SIG-M5 treated with dmso at 0.1 percent for 504 hours (cell line): Measurements from ENCODE around the gene KCNT1.

ENCODE experiments used
- DNase-seq: peaks from one replicate; lab custom pipeline; 2025; ENCODE audit not compliant: unreplicated experiment; lab: John Stamatoyannopoulos, UW

The KCNT1 gene

DNA sequence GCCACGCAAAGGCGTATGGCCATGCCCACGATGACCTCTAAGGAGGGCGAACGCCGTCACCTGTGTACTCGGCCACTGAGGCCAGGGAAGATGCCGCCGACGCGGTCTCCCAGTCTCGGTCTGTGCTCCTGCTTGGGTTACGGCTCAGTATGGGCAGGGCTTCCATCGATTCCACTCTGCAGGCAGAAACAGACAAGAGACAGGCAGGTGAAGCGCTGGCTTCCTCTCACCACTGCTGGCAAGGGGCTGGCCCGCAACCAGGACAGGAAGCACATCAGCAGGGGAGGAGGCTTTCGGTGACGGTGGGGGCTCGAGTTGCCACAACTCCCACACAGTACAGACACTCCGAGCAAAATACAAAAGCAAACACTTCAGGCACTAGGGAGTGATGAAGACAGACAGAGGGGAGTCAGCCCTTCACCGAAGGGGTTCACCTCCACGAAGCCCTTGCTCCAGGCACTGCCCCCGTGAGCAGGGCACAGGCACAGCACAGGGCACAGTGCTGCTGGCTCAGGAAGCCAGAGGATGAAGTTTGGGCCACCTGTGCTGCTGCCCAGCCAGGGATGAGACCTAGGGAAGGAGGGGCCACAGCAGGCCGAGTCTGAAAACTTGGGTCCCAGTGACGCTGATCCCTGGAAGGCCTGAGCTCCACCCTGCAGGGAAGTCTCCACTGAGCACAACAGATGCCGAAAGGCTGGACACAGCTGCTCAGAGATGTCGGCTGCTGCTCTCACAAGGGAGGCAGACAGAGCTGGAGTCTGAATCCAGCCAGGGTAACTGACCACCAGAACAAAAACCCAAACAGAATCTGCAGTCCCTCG lies 114.1 kb downstream of the KCNT1 start:
- DNase-seq, result no peak

DNA sequence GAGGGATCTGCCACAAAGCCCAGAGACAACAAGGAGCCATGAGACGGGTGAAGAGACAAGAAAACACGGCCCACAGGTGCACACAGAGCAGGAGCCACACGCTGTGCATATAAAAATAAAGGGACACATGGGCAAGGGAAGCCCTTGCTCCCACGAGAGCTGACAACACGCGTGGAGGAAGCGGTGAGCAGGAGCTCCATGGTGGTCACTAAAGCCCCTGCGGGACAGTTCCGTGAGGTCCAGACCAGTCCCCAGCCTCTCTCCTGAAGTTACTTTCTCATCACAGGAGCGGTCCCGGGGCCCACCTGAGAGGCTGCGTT lies 114.6 kb downstream of the KCNT1 start:
- no peak for DNase-seq

DNA sequence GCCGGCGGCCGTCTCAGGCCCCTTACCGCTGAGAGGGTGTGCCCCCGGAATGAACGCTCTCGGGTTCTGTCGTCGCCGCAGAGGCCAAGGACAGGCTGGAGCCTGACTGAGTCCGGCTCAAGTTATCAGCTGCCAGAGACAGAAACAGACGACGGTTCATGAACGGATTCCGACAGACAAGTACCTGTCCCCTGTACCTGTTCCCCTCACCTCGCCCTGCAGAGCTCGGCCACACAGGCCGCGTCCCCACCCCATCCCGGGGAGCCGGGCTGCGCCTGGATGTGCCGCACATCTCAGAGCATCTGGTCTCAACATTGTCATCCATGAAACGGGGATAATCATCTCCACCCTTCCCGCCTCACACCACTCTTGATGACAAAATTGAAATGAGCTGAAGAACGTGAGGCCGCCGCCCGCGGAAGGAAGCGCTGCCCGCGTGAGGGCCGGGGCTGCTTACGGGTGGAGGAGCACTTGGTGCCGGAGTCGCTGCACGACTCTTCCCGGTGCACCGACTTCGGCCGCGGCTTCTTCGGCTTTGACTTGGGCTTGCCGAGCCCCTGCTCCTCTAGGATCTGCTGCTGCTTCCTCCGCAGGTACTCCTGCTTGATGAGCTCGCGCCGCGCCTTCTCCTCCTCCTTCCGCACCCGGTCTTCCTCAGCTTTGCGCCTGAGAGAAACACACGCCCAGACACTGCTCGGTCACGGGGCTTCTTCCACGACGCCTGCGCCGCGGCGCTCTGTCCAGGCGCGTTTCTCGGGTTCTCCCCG lies 116.1 kb downstream of the KCNT1 start:
- no peak for DNase-seq

DNA sequence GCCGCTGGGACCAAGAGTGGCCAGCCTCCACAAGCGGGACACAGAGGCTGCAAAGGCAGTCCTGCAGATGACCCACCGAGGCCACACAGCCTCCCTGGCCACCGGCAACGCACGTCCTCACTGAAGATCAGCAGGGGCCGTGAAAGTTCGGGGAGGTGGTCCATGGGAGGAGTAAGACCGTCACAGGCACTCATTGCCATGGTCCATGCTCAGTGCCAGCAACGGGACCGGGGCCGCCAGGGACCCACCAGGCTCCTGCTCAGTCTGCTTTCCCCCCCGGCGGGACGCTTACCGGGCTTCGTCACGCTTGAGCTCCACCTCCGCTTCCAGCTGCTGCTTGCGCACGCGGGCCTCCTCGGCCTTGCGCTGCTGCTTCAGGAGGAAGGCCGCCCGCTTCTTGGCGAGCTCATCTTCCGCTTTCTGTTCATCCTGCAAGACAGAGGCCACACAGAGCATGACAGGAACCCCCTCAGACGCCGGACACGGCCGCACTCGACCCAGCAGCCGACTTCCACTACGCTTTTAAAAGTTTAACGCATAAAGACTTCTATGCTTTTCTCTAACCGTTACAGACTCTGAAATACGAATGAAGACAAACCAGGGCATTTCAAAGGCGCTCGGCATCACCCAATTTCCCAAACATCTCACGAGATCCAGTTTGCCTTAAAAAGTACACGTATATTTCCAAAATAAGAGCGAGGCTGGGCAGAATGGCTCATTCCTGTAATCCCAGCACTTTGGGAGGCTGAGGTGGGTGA lies 116.9 kb downstream of the KCNT1 start:
- DNase-seq, result no peak

DNA sequence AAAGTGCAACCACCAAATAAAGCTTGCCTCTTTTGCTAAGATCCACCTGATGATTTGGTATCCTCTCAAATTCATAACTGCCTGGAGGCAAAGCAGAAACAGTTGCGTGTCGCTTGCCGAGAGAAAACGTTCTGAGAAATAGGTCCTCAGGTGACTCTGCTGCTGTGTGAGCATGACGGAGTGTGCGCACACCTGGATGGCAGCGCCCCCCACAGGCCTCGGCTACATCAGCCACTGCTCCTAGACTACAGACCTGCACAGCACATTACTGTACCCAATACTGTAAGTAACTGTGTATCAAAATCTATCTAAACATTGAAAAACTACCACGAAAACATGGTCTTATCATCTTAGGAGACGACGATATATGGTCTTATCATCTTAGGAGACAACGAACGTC lies 117.9 kb downstream of the KCNT1 start:
- no peak for DNase-seq

DNA sequence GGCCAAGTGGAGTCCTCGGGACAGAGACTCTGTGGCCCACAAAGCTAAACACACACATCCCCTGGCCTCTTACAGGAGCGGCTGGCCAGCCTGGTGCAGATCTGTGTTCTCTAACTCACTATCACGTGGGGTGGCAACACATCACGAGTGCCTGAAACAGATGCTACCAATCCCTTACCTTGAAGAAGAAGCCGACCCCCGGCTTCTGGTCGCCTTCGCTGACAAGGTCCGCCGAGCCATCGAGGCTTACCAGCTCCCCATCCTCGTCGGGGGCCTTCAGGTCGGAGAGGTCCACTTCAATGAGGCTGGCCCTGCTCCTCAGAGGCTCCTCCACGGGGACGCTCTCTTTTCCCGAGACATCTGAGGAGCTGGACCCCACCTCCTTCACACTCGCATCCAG lies 118.7 kb downstream of the KCNT1 start:
- DNase-seq, result no peak

DNA sequence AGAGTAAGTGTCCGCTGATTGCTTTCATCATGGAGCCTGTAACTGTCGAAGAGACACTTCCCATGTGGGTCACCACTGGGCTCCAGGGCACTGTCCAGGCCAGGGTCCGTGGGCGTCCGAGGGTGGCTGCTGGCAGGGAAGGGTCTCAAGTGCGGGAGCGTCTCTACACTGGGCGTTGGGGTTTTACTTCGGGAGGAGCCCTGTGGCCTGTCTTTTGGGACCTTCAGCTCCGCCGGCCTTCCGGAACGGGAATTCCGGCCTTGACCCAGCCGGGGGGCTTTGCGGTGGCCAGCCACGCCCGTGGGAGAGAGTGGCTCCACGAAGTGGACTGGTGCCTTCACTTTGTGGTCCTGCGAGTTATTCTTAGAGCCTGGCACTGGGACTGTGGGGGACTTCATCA lies 119.1 kb downstream of the KCNT1 start:
- no peak for DNase-seq

DNA sequence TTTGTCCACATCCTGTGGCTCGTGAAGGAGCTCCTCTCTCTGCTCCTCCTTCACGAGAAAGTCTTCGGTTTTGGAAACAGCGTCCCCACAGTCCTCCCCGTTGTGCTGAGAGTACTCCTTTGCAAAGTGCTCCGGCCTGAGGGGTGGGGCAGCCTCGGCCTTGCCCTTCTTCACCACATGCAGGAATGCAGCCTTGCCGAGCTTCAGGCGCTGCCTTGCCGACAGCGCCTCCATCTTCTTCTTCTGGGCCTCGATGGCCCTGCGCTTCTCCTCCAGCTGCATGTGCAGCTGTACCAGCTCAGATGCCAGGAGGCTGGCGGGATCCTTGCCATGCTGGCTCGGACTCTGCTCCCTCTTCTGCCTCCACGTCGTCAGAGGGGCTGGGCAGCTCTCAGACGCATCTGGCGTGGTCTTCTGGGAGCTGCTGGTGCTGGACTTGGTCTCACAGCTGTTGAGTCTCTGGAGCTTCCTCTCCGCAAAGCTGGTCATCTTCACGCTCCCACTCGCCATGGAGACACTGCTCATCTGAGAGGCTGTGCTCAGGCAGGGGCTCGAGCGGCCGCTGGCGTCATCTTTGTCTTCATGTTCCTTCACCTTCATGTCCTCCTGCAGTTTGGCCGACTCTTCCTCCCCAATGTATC lies 119.9 kb downstream of the KCNT1 start:
- no peak for DNase-seq

DNA sequence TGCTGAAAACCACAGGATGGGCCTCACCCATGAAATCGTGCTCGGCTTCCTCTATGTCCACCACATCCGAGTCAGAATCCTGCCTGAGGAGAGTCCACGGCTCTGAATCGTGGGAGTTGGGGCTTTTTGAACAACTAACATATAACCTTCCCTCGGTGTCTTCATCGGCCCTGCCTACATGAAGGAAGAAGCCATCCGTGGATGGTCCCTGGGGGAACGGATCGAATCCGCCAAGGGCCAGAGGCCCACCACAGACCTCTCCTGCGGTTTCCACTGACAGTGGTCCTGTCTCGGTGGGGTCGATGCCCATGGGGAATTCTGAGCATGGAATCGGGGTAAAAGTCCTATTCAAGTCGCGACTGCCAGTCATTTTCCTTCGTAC lies 120.4 kb downstream of the KCNT1 start:
- no peak for DNase-seq

DNA sequence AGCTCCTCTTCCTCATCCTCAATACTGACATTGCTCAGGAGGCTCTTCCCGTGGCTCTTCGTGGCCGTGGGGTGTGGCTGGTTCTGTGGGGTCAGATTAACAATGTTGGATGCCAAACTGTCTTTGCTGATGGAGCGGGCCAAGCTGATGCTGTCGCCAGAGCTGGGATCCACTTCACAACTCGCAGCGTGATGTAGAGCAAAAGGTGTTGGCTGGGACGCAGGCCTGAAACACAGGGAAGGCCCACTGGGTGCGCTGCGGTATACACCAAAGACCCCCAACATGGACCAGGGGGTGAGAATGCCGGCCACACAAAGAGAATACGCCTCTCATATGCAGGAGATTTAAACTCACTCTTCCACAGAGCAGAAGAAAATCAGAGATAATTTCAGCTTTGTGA lies 121.1 kb downstream of the KCNT1 start:
- no peak for DNase-seq

DNA sequence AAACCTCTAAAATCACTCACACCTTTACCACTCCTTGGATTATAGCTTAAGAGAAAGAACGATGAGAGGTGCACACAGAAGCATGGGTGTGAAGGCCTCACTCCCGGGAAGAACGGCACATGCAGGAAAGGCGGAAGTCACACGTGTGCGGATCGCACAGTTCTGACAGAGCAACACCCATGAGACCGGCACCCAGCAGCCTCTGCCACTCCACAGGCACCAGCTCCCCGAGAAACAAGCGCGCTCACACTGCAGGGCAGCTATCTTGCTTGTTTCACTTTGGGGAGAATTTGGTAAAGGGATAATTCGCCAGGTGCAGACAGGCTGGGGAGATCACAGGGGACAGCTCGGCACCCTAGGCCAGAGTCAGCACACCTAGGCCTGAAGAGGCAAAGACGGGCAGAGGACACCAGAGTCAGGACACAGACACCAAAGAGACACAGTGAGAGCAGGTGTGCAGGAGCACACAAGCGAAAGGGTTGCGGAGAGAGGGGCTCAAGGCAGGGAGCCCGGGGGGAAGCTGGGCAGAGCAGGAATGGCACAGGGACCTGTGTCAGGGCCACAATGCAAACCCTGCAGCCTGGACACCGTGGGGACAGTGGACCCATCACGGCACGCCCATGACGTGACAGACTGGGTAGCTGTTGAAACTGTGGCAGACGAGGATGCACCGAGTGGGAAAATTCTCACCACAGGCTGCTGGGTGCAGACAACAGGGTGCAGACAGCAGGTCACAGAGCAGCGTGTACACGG lies 123.6 kb downstream of the KCNT1 start:
- DNase-seq, result no peak

DNA sequence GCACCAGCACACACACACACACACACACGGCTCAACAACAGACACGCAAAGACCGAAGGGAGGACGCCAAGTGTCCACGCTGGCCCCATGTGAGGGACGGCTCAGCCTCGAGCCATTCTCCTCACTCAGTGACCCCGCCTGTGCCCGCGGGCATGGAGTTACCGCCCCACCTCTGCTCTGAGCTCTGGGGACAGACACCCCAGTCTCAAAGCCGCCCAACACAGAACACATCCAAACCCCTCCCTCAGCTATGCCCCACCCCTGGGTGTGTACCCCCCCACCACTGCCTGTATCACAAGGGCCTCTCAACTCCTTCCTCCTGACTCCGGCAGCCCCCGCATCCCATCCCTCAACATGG lies 124.2 kb downstream of the KCNT1 start:
- DNase-seq, result no peak

DNA sequence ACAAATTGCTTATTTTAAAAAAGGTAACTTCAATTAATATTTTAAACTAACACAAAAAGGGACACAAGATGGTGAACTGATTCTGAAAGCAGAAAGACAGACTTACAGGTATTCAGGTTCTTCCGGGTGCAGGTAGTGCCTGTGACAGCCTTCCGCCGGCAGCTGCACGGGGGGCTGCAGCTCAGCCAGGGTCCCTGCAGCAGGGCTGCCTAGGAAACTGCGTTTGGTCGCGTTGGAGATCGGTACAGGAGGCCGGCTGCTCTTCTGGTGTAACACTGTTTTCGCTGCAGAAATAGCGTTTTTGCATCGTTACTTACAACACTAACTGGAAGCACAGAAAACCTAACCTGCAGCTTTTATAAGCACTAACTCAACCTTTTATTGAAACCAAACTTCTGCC lies 125.3 kb downstream of the KCNT1 start:
- DNase-seq, result no peak

DNA sequence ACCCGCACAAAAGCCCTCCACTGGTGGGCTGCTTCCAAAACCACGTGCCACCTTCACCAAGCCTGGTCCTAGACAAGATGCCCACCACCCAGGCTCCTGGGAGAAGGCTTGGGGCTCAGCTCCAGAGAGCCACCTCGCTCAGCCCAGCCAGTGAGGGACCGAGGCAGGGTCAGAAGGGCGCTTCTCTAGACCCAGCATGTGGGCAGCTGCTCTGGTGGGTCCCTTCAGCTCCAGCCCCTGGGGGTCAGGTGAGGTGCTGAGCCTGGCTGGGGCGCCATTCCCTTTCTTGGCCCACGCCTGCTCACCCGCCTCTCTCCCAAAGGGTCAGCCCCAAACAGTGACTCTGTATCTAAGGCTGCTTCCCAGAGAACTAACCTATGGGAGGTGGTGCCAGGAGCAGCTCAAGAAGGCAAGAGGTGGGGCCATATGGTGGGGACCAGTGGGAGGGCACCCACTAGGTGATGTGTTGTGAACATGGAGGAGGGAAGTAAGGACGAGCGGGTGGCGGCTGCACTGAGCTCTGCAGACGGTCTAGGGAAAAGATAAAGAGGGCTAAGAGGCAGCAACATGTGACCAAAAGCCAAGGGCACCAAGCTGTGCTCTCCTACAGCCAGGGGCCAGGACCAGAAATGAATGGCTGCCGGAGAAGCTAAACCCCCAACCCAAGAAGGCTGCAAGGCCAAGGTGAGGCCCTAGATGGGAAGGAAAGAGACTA lies 126.0 kb downstream of the KCNT1 start:
- DNase-seq, result no peak

DNA sequence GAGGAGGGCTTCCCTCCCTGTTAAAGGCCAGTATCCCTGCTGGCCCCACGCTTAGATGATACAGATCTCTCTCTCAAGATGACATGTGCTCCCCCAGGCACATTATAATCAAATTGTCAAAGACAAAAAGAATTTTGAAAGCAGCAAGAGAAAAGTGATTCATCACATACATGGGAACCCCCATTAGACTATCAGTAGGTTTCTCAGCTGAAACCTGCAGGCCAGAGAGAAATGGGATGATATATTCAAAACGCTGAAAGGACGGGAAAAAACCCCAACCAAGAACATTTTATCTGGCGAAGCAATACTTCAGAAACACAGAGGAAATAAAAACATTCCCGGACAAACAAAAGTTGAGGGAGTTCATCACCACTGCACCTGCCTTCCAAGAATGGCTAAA lies 126.7 kb downstream of the KCNT1 start:
- no peak for DNase-seq

DNA sequence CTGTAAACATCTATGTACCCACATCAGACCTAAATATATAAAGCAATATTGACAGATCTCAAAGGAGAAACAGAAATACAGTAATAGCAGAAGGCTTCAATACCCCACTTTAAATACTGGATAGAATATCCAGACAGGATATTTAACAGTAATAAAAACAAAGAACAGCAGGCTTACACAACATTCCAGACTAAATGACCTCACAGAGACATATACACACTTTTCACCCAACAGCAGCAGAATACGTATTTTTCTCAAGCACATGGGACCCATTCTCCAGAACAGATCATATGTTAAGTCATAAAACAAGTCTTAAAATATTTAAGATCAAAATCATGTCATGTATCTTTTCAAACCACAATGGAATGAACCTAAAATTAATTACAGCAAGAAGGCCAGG lies 128.5 kb downstream of the KCNT1 start:
- DNase-seq, result no peak

DNA sequence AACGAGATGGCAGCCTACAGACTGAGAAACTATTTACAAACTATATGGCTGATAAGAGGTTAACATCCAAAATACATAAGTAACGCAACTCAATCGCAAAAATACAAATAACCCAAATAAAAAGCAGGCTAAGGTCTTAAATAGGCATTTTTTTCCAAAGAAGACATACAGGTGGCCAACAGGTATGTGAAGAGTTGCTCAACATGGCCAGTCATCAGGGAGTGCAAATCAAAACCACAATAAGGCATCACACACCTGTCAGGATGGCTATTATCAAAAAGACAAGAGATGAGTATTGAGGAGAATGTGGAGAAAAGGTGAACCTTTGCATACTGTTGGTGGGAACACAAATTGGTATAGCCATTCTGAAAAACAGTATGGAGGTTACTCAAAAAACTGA lies 131.9 kb downstream of the KCNT1 start:
- DNase-seq, result no peak

DNA sequence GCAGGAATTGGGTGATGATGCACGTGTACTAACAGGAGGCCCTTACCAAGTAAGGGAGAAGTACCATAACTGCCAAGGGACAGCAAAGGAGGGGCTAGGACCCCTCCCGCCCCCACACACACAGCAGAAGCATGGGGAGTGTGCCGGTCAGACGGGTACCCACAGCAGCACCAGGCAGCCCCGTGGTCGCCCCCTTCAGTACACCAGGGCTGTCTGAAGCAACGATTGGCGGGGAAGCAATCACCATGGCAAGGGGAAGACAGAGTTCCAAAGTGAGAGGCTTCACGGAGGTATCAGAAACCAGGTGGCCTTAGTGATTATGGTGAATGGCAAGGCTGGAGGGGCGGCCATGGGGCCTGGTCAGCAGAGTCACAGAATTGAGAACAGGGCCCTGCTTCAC lies 133.1 kb downstream of the KCNT1 start:
- DNase-seq, result no peak

DNA sequence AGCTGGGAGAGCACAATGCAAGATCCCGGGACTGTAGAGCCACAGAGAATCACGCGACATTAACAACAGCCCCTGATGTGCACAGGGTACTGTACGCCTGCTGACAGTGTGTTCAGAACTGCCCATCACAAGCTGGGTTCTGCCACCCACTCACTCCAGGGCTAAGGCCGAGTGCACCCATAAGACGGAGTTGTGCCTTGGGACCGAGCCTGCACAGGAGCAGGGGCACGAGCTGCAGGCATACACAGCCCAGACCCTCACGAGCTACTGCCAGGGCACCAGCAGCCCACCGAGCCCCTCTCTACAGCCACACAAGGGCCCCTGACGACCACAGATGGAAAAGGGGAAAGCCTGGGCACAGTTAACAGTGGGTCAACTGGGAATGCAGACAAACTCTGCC lies 137.5 kb downstream of the KCNT1 start:
- DNase-seq, result no peak

DNA sequence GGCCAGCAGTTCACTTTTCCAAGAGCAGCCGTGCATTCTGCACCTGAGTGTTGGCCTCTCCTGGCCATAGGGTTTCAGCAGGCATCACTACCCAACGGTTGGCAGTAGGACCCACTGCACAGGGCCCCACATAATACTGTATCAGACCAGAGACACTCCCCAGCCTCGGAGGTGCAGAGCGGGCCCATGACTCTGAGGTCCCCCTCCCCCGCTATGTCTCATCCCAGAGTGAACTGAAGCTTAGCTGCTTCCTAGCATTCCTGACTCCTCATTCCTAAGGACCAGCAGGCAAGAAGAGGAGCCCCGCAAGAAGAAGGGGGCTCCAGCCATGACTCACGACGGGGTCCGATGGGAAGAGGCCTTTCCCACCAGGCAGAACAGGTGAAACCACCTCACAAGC lies 138.1 kb downstream of the KCNT1 start:
- no peak for DNase-seq
